ENCODE measurements around the gene HDAC4.

- TF ChIP-seq ZBTB1 (tag by site-specific recombination; IDR thresholded peaks at IDR 0.05), result no peak
- no peak for TF ChIP-seq KLF1 (tag by site-specific recombination; IDR thresholded peaks at IDR 0.05)
- TF ChIP-seq, protein P1, sequence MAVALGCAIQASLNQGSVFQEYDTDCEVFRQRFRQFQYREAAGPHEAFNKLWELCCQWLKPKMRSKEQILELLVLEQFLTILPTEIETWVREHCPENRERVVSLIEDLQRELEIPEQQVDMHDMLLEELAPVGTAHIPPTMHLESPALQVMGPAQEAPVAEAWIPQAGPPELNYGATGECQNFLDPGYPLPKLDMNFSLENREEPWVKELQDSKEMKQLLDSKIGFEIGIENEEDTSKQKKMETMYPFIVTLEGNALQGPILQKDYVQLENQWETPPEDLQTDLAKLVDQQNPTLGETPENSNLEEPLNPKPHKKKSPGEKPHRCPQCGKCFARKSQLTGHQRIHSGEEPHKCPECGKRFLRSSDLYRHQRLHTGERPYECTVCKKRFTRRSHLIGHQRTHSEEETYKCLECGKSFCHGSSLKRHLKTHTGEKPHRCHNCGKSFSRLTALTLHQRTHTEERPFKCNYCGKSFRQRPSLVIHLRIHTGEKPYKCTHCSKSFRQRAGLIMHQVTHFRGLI (tag by site-specific recombination; IDR thresholded peaks at IDR 0.05), result no peak
- TF ChIP-seq ZNF830 (tag by site-specific recombination; IDR thresholded peaks at IDR 0.05; ENCODE audit: low read depth), result no peak
- no peak for TF ChIP-seq HOXD13 (CRISPR knock-in tag; IDR thresholded peaks at IDR 0.05; ENCODE audit: borderline replicate concordance)
These were observed 388.6 kb downstream of the HDAC4 start for GRCh38 chr2:239012228-239012627.
